Peyer's patch (tissue), 4 donors: Measurements from ENCODE around the gene HSP90AB1.

ENCODE experiments used
- POLR2A ChIP-seq, 2 donors: fragments of 450-650 bp; IDR thresholded peaks; one replicate each; pipeline ENCODE4 v1.5.1; 2017; ENCODE audit warnings: antibody characterized with exemption in 2 of 2, mild to moderate bottlenecking in 2 of 2, moderate library complexity in 2 of 2
- TF ChIP-seq, protein P1 (sequence below), 6 experiments: fragments of 450-650 bp in 4 of 6; fragments of 200-600 bp in 2 of 6; sonication (generic) in 1 of 6; IDR thresholded peaks; one replicate each; pipeline ENCODE4 v1.5.1; 2017 to 2019; ENCODE audit warnings: antibody characterized with exemption in 6 of 6, mild to moderate bottlenecking in 3 of 6, moderate library complexity in 1 of 6

DNA sequence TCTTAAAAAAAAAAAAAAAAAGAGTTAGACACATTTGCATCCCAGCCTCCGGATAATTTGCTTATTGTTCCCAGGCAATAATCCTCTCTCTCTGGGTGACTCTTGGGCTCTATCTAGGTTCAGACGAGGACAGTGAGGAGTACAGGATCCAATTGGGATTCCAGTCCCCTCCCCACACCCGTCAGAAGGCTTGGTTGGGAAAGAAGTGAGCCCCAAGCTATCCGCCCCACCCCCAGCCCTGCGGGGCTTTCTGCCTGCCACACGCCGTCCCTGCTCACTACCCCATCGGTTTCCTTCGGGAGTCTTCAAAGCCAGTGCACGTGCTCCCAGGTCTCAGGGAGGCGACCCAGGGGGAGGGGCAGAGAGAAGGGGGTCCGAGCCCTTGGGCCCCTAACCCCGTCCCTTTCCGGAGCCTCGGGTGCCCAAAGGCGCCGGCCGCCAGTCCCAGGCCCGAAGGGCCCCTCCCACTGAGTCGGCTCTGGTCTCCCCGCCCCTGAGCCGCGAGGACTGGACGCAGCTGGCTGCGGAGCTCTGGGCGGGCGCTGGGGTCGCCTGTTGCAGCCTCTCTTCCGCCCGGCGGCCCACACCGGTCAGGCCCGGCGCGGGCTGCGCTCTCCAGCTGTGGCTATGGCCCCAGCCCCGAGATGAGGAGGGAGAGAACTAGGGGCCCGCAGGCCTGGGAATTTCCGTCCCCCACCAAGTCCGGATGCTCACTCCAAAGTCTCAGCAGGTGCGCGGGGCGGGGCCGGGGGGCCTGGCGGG is 27.7 kb upstream of the HSP90AB1 start:
- TF ChIP-seq, protein P1, sequence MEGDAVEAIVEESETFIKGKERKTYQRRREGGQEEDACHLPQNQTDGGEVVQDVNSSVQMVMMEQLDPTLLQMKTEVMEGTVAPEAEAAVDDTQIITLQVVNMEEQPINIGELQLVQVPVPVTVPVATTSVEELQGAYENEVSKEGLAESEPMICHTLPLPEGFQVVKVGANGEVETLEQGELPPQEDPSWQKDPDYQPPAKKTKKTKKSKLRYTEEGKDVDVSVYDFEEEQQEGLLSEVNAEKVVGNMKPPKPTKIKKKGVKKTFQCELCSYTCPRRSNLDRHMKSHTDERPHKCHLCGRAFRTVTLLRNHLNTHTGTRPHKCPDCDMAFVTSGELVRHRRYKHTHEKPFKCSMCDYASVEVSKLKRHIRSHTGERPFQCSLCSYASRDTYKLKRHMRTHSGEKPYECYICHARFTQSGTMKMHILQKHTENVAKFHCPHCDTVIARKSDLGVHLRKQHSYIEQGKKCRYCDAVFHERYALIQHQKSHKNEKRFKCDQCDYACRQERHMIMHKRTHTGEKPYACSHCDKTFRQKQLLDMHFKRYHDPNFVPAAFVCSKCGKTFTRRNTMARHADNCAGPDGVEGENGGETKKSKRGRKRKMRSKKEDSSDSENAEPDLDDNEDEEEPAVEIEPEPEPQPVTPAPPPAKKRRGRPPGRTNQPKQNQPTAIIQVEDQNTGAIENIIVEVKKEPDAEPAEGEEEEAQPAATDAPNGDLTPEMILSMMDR (IDR thresholded peaks at IDR 0.05): peak in 1 of 6 experiments; percentile 8
- TF ChIP-seq POLR2A (IDR thresholded peaks at IDR 0.05): peak in 1 of 2 donors; percentile 27
